Glutamatergic neuron (in vitro differentiated cells): ENCODE results near the gene LYVE1. TPM values are rescaled to one million over a fixed set of nuclear protein-coding genes. Genes with fewer than 3 reads are reported as not detected.
"Not testable (repeated sequence)": the region's sequence is repeated elsewhere in the genome, so short reads cannot be mapped to it uniquely, and the experiment has no call there.

ENCODE experiments used
- DNase-seq: peaks from one replicate; pipeline ENCODE4 v3.0.0; 2022
- H3K27ac Mint-ChIP-seq: one replicate; pipeline ENCODE4 v1.8.0; 2020; ENCODE audit warnings: mild to moderate bottlenecking, mixed read lengths, inconsistent platforms; ENCODE audit not compliant: unreplicated experiment
- H3K27me3 Mint-ChIP-seq: one replicate; pipeline ENCODE4 v1.8.0; 2020; ENCODE audit warnings: mild to moderate bottlenecking, moderate library complexity, mixed read lengths, inconsistent platforms; ENCODE audit not compliant: unreplicated experiment
- H3K36me3 Mint-ChIP-seq: one replicate; pipeline ENCODE4 v1.8.0; 2020; ENCODE audit warnings: mild to moderate bottlenecking, mixed read lengths, inconsistent platforms; ENCODE audit not compliant: unreplicated experiment
- H3K4me1 Mint-ChIP-seq: one replicate; pipeline ENCODE4 v1.8.0; 2020; ENCODE audit warnings: mild to moderate bottlenecking, low read depth, mixed read lengths, inconsistent platforms; ENCODE audit not compliant: unreplicated experiment
- H3K4me3 Mint-ChIP-seq: one replicate; pipeline ENCODE4 v1.8.0; 2020; ENCODE audit warnings: mild to moderate bottlenecking, mixed read lengths, inconsistent platforms; ENCODE audit not compliant: unreplicated experiment
- H3K9me3 Mint-ChIP-seq: one replicate; pipeline ENCODE4 v1.8.0; 2020; ENCODE audit warnings: mild to moderate bottlenecking, moderate library complexity, mixed read lengths, inconsistent platforms; ENCODE audit not compliant: unreplicated experiment
- total RNA-seq: library from RNA; stranded (reverse); fragmentation: NEBNext Ultra II Directional; extraction: Animal tissue kit (Norgen Biotek cat#: 25700); gene quantifications from one replicate; pipeline ENCODE4 v1.2.1, GENCODE V29; 2021; ENCODE audit not compliant: unreplicated experiment
- TF ChIP-seq, protein P1 (sequence below): fragments of 200-600 bp; sonication (generic); IDR thresholded peaks from one replicate; pipeline ENCODE4 v1.5.0; 2021; ENCODE audit not compliant: partially characterized antibody, unreplicated experiment

LYVE1 gene
- total RNA-seq, 1 donor from 2014 or later, result not detected

DNA sequence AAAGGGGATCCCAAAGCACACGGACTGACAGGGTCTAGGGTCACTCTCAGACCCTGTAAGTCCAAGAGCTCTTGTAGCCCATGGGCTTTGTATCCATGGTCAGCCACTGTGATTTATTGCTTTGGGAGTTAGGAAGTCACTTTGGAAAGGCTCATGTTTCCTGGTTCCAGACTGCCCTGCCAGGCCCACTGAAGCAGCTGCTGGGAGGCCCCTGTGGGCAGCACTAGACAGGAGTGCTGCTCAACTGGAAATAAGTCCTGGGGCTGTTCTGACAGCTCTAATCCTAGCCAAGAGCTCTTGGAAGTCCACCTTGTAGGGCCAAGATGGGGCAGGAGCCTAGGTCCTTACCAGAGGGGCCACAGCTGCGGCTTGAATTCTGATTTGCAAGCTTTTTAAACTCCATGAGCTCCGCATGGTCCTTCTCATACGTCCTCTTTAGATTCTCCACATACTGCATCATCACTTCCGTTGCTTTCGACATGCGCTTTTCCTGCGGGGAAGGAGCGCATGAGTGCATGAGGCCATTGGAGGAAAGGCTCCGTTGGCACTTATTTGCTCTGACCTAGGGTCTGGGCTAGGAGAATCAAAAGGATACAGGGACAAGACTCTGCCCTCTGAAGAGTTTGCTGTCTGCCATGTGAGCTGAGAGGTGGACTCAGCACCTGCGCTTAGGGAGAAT lies 32.2 kb upstream of the LYVE1 start:
- peaks cover 8% of the 10 kb centered on the region for H3K4me1 Mint-ChIP-seq
- TF ChIP-seq, protein P1, sequence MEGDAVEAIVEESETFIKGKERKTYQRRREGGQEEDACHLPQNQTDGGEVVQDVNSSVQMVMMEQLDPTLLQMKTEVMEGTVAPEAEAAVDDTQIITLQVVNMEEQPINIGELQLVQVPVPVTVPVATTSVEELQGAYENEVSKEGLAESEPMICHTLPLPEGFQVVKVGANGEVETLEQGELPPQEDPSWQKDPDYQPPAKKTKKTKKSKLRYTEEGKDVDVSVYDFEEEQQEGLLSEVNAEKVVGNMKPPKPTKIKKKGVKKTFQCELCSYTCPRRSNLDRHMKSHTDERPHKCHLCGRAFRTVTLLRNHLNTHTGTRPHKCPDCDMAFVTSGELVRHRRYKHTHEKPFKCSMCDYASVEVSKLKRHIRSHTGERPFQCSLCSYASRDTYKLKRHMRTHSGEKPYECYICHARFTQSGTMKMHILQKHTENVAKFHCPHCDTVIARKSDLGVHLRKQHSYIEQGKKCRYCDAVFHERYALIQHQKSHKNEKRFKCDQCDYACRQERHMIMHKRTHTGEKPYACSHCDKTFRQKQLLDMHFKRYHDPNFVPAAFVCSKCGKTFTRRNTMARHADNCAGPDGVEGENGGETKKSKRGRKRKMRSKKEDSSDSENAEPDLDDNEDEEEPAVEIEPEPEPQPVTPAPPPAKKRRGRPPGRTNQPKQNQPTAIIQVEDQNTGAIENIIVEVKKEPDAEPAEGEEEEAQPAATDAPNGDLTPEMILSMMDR, result no peak
- H3K27ac Mint-ChIP-seq, result no peak overlapping the region
- no peak for DNase-seq
- peaks cover 4% of the 10 kb centered on the region for H3K9me3 Mint-ChIP-seq
- no peak overlapping the region for H3K4me3 Mint-ChIP-seq
- H3K27me3 Mint-ChIP-seq, result peaks cover 4% of the 10 kb centered on the region
- H3K36me3 Mint-ChIP-seq, result no peaks in the 10 kb centered on the region

DNA sequence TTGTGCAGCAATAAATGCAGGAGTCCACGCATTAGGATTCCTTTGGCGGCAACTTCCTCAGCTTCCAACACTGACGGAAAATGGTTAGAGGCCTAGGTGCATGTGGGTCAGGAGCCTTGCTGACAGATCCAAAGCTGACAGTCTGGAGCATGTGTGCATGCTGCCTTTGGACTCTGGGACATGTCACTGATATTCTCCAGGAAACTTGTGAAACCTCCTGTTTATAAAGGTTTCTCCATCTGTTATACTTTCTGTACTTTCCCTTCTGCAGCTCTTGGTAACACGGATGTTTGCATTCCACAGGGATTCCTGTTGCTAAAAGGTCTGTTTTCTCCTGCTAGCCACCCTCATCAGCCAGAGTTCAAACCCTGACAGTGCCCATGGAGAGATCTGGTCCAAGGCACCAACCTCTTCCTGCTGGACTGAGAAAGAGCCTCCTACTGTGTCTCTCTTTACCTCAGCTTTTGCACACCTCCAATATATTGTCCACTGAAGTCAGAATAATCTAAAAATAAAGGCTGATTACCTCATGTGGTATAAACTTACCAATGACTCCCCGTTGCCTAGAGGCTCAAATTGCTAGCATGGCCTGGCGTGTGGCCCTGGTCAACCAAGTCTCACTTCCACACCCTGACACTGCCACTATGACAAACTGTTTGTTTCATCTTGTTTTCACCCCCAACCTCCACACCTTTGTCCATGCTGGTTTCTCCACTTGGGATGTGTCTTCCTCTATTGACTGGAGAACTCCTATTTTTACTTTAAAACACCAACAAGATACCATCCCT lies 31.1 kb upstream of the LYVE1 start:
- Mint-ChIP-seq H3K4me1 (peaks cover 8% of the 10 kb centered on the region), H3K4me3 (no peak overlapping the region), H3K9me3 (peaks cover 4% of the 10 kb centered on the region), H3K27ac (no peak overlapping the region), H3K27me3 (peaks cover 4% of the 10 kb centered on the region), H3K36me3 (no peaks in the 10 kb centered on the region)
- TF ChIP-seq, protein P1, result no peak
- DNase-seq, result no peak

DNA sequence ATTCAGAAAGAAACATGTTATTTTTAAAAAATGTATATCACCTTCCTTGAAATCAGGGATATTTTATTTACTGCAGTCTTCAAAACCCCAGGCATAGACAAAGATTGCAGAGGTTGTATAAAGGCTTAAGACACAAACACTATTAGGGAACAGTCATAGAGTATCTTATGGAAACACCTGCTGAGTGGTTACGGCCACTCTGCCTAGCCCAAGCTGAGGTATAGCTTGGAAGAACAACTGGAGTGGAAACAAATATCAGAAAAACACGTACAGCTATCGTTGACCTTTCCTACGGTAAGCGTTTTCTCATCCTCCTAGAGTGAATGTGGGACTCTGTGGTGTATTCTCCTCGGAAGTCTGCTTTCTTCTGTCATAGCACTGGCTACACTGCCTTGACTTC lies 30.4 kb upstream of the LYVE1 start:
- Mint-ChIP-seq H3K27me3 (peaks cover 4% of the 10 kb centered on the region), H3K4me3 (no peak overlapping the region), H3K27ac (no peak overlapping the region), H3K36me3 (no peaks in the 10 kb centered on the region), H3K4me1 (peaks cover 8% of the 10 kb centered on the region), H3K9me3 (peaks cover 4% of the 10 kb centered on the region)
- TF ChIP-seq, protein P1, result no peak
- DNase-seq, result no peak

DNA sequence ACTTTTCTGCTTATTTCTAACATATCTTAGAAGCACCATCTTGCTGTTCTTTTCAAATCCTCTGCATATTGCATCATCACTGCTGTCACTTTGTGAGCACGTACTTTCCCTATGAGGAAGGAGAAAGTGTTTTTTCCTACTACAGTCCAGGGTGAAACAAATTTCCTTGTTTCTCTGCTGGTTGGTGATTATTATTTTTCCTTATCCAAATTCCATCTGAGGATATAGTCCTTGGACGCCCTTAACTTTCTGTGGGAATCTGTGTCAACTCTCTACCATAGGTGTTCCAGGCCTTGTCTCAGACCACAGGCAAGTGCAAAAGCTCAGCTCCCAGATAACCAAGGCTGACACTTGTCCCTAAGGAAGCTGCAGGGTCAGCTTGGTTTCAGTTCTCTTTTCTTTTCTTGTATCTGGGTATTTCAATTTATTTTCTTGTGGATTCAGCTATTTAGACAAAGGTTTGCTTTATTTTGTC lies 29.4 kb upstream of the LYVE1 start:
- peaks cover 3% of the 10 kb centered on the region for H3K9me3 Mint-ChIP-seq
- no peak overlapping the region for H3K4me3 Mint-ChIP-seq
- H3K4me1 Mint-ChIP-seq, result peaks cover 8% of the 10 kb centered on the region
- no peaks in the 10 kb centered on the region for H3K36me3 Mint-ChIP-seq
- no peak for DNase-seq
- TF ChIP-seq, protein P1, result no peak
- H3K27ac Mint-ChIP-seq, result no peak overlapping the region
- H3K27me3 Mint-ChIP-seq, result peaks cover 4% of the 10 kb centered on the region

DNA sequence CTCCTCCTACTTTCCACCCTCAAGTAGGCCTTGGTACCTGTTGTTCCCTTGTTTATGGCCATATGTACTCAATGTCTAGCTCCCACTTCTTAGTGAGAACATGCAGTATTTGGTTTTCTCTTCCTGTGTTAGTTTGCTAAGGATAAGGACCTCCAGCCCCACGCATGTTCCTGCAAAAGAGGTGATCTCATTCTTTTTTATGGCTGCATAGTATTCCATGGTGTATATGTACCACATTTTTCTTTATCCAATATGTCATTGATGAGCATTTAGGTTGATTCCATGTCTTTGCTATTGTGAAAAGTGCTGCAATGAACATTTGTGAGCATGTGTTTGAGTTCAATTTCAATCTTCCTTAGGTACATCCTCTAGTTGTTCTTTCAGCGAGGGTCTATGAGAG lies 27.4 kb upstream of the LYVE1 start:
- H3K9me3 Mint-ChIP-seq, H3K4me1 Mint-ChIP-seq, H3K36me3 Mint-ChIP-seq, H3K27me3 Mint-ChIP-seq, H3K4me3 Mint-ChIP-seq, H3K27ac Mint-ChIP-seq, DNase-seq: not testable (repeated sequence)
